ENCODE data around the gene S100A2.
"Not testable (repeated sequence)": the region's sequence is repeated elsewhere in the genome, so short reads cannot be mapped to it uniquely, and the experiment has no call there.

Gene S100A2

DNA sequence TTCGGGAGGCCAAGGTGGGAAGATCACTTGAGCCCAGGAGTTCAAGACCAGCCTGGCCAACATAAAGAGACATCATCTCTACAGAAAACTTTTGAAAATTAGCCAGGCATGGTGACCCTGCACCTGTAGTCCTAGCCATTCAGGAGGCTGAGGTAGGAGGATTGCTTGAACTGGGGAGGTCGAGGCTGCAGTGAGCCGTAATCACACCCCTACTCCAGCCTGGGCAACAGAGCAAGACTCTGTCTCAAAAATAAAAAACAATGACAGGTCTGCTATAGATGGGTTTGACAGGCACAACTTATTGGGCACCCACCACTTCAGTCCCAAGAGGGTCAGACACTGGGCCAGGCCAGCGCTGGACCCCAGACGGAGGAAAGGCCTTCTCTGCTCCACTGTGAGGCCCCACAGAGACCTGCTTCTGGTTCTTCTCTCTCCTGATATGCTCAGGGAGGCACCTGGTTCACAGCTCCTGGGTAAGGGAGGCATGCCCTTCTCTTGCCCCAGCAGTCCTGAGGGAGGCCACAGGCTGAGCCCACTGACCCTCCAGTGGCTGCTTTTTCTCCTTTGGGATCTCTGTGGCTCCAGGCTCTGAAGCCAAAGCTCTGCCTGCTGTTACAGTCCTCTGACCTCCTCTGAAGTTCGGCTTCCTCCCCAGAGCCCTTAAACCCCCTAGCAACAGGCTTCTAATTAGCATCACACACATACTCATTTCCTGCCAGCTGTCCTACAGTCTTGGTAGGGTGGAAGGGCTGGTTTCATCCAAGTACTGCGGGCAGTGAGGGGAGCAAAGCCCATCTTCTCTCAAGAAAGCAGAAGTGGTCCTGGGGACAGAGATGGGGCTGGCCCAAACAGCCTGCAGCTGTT lies 32.9 kb upstream of the S100A2 start:
- peak overlapping the region in 14 of 21 experiments; percentile 9 to 79 (median 46) for H3K27ac ChIP-seq
- no peak overlapping the region for H3K4me3 ChIP-seq

DNA sequence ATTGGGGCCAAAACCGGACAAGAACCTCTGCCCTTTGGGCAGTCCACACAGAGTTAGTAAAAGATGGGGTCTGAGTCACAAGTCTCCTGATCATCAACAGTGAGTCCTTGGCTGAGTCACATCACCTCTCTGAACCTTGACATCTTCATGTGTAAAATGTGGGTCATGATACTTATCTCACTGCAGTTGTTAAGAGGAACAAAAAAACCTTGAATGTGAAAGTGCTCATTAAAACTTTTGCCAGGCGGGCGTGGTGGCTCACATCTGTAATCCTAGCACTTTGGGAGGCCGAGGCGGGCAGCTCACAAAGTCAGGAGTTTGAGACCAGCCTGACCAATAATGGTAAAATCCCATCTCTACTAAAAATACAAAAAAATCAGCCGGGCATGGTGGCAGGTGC lies 31.6 kb upstream of the S100A2 start:
- H3K4me3 ChIP-seq: no peak overlapping the region
- no peak overlapping the region for H3K27ac ChIP-seq

DNA sequence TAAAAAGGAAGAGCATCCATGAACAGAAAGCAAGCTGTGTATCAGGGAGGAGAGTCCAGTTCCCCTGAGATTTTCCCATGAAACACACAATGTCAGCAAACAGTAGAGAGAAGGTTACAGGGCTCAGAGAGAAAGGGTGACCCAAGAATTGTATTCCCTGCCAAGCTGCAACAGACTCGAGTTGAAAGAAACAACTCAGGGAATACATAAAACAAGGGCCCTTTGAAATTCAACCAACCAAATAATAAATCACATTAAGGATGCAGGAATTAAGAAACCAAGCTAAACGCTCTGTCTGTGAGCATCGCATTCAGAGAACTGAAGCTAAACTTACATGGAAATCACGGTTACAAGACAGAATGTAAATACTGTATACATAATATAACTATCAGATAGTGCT lies 27.1 kb upstream of the S100A2 start:
- no peak overlapping the region for H3K4me3 ChIP-seq

DNA sequence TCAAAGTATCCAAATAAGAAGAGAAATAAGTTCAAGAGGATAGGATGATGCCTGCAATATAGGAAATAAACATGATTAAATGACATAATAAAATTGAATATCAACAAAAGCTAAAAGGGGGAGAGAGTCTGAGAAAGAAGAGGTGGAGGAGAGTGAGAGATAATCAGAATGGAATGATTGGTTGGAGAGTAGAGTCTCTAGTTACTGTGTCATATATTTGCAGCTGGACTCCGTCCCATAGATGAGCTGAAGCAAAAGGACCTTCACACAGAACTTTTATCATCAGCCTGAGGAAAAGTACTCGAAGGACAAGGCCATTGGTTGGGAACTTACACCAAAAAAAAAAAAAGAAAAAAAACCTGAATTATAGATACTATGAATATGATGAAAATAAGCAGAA lies 22.8 kb upstream of the S100A2 start:
- Histone ChIP-seq H3K4me3 (no peak overlapping the region), H3K27ac (no peak overlapping the region)

More for the DNA sequence above, 27.1 kb upstream of the S100A2 start:
- no peak overlapping the region for H3K27ac ChIP-seq

DNA sequence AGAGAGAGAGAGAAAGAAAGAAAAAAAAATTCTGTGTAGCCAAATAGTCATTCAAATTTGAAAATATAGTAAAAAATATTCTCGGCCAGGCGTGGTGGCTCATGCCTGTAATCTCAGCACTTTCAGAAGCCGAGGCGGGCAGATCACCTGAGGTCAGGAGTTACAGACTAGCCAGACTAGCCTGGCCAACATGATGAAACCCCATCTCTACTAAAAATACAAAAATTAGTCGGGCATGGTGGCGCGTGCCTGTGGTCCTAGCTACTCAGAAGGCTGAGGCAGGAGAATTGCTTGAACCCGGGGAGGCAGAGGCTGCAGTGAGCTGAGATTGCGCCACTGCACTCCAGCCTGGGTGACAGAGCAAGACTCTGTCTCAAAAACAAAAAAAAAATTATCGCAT lies 22.4 kb upstream of the S100A2 start:
- not testable (repeated sequence) for H3K27ac ChIP-seq, H3K4me3 ChIP-seq

DNA sequence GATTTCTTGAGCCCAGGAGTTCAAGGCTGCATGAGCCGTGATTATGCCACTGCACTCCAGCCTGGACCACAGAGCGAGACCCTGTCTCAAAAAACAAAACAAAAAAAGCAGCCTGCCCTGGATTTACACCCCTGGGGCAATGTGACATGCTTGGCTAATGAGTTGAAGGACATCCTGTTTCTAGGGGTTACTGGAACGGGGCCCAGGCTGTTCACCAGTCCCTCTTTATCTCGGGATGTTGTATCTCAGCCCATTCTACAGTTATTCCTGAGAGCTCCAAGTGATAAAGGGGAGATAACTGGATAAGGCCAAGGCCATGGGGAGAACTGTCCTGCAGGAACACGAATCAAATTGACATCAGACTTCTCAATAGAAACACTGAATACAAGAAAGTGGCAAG lies 21.7 kb upstream of the S100A2 start:
- Histone ChIP-seq H3K4me3 (no peak overlapping the region), H3K27ac (no peak overlapping the region)

DNA sequence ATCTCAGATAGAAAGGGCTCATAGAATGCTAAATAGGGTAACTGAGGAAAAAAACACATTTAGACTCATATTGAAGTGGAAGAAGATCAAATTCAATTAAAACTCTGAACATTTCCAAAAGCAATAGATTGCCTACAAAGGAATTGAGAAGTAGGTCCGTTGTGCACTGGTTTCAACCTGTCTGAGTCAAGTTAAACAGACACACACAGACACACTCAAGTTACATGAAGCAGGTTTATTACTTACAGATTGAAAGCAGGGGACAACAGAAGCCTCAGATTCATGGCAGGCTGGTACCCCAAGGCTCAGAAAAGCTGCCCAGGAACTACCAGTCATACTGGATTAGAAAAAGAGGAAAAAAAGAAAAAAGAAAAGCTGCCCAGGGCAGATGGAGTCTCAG lies 20.7 kb upstream of the S100A2 start:
- H3K27ac ChIP-seq: no peak overlapping the region
- no peak overlapping the region for H3K4me3 ChIP-seq

DNA sequence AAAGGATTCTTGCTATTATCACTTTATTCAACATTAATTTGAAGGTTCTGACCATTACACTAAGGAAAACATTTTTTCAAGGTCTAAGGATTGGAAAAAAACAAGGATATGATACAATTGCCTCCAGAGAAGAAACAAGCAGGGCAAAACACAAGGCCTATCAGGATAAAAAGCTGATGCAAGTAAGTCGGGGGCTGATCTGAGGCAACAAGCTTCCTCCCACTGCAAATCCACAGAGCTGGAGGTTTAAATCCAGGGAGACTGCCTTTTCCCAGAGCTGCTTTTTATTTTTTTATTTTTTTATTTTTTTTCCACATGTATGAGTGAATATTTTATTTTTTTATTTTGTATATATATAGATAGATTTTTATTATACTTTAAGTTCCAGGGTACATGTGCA lies 19.4 kb upstream of the S100A2 start:
- no peak overlapping the region for H3K27ac ChIP-seq
- H3K4me3 ChIP-seq: no peak overlapping the region

DNA sequence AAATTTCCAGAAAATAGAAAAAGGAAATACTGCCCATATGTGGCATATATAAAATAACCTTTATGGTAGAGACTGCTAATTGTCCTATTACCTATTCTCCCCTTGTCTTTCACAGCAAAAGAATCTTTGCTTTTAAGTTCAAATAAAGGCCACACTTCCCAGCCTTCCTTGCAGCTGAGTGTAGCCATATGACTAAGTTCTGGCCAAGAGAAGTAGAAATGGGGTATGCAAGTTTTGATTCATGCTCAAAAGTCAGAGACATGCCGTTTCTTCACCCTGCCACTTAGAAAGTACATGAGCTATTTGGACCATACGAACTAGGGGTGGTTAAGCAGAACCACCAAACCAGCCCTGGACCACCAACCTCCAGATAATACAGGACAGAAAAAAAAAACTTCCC lies 18.3 kb upstream of the S100A2 start:
- Histone ChIP-seq H3K27ac (no peak overlapping the region), H3K4me3 (no peak overlapping the region)

DNA sequence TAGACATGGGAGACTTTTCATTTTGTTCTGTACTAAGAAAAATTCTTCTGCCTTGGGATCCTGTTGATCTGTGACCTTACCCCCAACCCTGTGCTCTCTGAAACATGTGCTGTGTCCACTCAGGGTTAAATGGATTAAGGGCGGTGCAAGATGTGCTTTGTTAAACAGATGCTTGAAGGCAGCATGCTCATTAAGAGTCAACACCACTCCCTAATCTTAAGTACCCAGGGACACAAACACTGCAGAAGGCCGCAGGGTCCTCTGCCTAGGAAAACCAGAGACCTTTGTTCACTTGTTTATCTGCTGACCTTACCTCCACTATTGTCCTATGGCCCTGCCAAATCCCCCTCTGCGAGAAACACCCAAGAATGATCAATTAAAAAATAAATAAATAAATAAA lies 17.9 kb upstream of the S100A2 start:
- not testable (repeated sequence) for H3K4me3 ChIP-seq, H3K27ac ChIP-seq

DNA sequence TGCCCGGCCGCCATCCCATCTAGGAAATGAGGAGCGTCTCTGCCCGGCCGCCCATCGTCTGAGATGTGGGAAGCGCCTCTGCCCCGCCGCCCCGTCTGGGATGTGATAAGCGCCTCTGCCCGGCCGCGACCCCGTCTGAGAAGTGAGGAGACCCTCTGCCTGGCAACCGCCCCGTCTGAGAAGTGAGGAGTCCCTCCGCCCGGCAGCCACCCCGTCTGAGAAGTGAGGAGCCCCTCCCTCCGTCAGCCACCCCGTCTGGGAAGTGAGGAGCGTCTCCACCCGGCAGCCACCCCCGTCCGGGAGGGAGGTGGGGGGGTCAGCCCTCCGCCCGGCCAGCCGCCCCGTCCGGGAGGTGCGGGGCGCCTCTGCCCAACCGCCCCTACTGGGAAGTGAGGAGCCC lies 17.2 kb upstream of the S100A2 start:
- Histone ChIP-seq H3K4me3 (peak overlapping the region in 2 of 7 experiments; percentile 21 to 23), H3K27ac (peak overlapping the region in 1 of 21 experiments; percentile 9)

DNA sequence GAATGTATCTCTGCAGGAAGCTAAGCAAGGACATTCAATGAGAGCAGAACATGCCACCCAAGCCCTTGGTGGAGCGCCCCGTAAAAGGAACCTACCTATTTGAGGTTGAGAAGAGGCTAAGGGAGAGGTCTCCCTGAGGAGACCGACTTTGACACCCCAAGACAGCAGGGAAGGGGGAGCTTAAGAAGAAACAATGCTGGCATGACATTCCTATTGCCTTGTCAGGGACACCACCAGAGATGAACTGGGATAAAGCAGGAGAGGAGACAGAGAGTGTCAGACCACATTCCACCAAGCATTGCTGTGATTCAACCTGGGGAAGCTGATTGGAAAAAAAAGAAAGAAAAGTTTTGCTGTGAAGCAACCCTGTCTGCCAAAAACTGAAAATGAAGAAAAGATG lies 13.3 kb upstream of the S100A2 start:
- H3K27ac ChIP-seq: no peak overlapping the region
- no peak overlapping the region for H3K4me3 ChIP-seq

DNA sequence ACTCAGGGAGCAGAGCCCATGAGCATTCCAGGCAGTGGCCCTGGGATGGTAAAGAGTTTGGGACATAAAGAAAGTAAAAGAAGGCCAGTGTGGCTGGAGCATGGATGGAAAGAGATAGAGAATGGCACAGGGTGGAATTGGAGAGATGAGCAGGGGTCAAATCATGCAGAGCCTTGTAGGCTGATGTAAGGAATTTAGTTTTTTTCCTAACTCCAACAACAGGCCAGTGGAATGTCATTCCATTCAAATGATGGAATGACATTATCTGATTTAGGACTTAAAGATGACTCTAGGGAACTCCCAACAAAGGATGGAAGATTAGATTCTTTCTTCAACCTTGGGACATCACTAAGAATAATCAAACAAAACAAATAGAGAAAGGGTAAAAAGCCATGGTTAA lies 12.8 kb upstream of the S100A2 start:
- peak overlapping the region in 1 of 21 experiments; percentile 2 for H3K27ac ChIP-seq
- no peak overlapping the region for H3K4me3 ChIP-seq

DNA sequence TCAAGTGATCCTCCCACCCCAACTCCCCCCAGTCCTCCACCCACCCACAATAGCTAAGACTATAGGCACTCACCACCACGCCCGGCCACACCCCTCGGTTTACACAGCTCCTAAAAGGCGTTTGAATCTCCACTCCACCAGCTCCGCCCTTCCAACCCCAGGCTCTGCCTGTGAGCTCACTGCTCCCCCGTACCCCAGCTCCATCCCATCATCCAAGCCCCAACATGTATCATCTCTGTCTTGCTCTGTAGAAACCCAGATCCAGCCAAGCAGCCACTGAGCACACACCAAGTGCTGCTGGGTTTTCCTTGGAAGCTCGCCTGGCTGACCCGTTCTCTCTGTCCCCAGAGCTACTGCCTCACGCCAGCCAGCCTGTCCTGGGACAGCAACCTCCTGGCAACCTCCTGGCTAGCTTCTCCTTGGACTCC lies 12.0 kb upstream of the S100A2 start:
- peak overlapping the region in 4 of 21 experiments; percentile 30 to 55 (median 34) for H3K27ac ChIP-seq
- H3K4me3 ChIP-seq: no peak overlapping the region

DNA sequence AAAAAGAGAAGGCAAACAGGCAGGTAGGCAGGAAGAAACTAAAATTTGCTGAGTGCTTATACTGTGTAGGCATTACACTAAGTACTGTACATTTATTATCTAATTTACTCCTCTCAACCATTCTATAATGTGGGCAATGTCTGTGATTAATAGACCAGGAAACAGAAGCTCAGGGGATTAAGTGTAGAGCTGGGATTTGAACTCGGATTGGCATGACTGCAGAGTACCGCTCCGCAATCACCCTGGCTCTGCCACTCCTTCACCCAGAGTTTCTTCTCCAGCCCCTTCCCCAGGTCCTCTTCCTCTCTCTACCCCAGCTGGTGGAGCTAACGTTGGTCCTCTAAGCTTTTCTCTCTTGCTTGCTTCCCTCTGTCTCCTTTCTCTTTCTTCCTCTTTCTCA lies 11.5 kb upstream of the S100A2 start:
- Histone ChIP-seq H3K27ac (peak overlapping the region in 5 of 21 experiments; percentile 16 to 55 (median 27)), H3K4me3 (no peak overlapping the region)

DNA sequence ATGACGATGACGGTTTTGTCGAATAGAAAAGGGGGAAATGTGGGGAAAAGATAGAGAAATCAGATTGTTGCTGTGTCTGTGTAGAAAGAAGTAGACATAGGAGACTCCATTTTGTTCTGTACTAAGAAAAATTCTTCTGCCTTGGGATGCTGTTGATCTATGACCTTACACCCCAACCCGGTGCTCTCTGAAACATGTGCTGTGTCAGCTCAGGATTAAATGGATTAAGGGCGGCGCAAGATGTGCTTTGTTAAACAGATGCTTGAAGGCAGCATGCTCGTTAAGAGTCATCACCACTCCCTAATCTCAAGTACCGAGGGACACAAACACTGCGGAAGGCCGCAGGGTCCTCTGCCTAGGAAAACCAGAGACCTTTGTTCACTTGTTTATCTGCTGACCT lies 9.9 kb upstream of the S100A2 start:
- peak overlapping the region in 2 of 21 experiments; percentile 49 to 56 for H3K27ac ChIP-seq
- H3K4me3 ChIP-seq: not testable (repeated sequence)

DNA sequence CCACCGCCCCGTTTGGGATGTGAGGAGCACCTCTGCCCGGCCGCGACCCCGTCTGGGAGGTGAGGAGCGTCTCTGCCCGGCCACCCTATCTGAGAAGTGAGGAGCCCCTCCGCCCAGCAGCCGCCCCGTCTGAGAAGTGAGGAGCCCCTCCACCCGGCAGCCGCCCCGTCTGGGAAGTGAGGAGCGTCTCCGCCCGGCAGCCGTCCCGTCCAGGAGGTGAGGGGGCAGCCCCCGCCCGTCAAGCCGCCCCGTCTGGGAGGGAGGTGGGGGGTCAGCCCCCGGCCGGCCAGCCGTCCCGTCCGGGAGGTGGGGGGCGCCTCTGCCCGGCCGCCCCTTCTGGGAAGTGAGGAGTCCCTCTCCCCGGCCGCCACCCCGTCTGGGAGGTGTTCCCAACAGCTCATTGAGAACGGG lies 9.4 kb upstream of the S100A2 start:
- H3K4me3 ChIP-seq: not testable (repeated sequence)
- peak overlapping the region in 3 of 21 experiments; percentile 49 to 58 (median 56) for H3K27ac ChIP-seq

DNA sequence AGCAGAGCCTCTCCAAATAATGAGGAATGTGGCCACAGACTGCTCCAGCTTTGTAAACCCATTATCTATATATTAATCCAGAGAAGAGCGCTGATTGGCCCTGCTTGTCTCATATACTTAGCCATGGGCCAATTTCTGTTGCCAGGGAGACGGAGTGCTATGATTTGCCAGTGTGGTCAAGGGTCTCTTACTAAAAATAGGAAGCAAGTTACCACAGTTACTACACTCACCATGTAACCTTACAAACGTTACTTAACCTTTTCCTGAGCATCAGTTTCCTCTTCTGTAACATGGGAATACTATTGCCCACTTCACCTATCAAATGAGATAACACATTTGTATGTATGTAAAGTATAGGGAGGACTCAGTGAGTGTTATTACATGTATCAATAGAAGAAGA lies 7.7 kb upstream of the S100A2 start:
- H3K27ac ChIP-seq: peak overlapping the region in 18 of 21 experiments; percentile 7 to 76 (median 66)

DNA sequence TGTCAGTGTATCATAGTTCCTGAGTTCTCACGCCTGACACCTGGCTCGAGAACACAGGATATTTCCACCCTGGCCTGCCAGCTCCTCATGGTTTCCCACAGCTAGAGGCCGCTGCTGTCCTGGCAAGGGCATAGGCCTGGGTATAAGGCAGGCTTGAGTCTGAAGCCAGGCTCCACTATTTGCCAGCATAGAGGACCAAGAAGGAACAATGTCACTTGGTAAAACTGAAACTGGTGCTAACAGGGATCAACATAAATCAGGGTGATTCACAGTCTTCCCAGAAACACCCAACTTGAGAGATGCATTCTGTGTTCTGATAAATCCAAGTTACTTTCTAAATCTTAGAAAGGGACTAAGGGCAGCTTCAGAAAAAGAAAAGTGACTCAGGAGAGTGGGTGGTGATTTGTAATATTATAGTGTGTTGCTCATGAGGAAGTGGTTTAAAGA lies 6.9 kb upstream of the S100A2 start:
- peak overlapping the region in 19 of 21 experiments; percentile 7 to 76 (median 66) for H3K27ac ChIP-seq
- H3K4me3 ChIP-seq: no peak overlapping the region

More for the DNA sequence above, 7.7 kb upstream of the S100A2 start:
- no peak overlapping the region for H3K4me3 ChIP-seq

DNA sequence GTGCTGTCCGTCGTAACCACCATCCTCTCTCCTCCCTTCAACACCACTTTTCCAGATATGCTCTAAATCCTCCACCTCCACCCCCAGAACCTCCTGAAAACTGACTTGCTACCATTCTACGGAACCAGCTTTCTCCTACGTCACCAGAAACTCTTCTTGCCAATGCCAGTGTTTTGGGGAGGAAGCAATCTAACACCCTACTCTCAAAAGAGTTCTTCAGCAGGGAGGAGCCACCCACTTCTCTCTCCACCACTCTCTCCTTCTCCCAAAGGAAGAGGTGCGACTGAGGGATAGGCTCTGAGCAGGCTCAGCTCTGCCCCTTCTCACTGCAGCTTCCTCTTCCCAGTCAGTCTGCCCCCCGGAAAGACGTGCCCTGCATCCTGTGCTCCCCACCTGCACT lies 6.1 kb upstream of the S100A2 start:
- peak overlapping the region in 15 of 21 experiments; percentile 7 to 75 (median 66) for H3K27ac ChIP-seq
- H3K4me3 ChIP-seq: no peak overlapping the region

DNA sequence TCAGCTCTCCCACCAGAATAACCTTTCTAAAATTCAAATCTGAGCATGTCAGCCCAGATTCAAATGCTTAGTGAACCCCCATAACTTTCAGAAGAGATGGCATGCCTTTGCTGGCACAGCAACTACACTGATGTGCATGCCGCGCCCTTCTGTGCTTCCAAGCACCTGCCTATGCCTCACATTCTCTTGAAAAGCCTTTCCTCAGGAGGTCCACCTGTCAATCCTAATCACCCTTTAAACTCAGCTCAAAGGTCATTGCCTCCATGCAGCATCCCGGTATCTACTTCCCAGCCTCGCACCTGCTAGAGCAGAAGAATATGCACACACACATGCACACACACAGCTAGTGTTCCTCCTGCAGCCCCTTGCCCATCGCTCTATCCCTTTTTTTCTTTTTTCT lies 5.2 kb upstream of the S100A2 start:
- Histone ChIP-seq H3K4me3 (no peak overlapping the region), H3K27ac (no peak overlapping the region)

Data from skin epidermis (tissue), 12 donors.